Renal pelvis (tissue), 4 donors: ENCODE results near the gene RHOBTB3. TPM values are rescaled to one million over a fixed set of nuclear protein-coding genes. Genes with fewer than 3 reads are reported as not detected.

Experiments used
- DNase-seq: peaks from one replicate; pipeline ENCODE4 v3.0.0-alpha.2; 2013
- polyA plus RNA-seq, 3 donors: library from polyadenylated mRNA; unstranded; fragments of 120-200 nt; gene quantifications; one replicate each; pipeline ENCODE4 v1.2.1, GENCODE V29; 2013; ENCODE audit not compliant: insufficient read length in 3 of 3

The RHOBTB3 gene
- polyA plus RNA-seq, 3 donors = 61.3 to 80.2 (median 69.9) TPM

- no peak for DNase-seq
Measured at GRCh38 chr5:95760273-95761191, 29.4 kb downstream of the RHOBTB3 start.

- DNase-seq = no peak
Measured at GRCh38 chr5:95761771-95762651, 30.9 kb downstream of the RHOBTB3 start.

GRCh38 chr5:95762652-95763041 lies 31.5 kb downstream of the RHOBTB3 start:
- no peak for DNase-seq

GRCh38 chr5:95763941-95764340 lies 32.8 kb downstream of the RHOBTB3 start:
- no peak for DNase-seq

- no peak for DNase-seq
Measured at GRCh38 chr5:95768731-95769130, 37.6 kb downstream of the RHOBTB3 start.

GRCh38 chr5:95770830-95771708 lies 39.9 kb downstream of the RHOBTB3 start:
- no peak for DNase-seq

GRCh38 chr5:95771892-95772291 lies 40.8 kb downstream of the RHOBTB3 start:
- DNase-seq = no peak

GRCh38 chr5:95773335-95774059 lies 42.4 kb downstream of the RHOBTB3 start:
- DNase-seq = no peak

- DNase-seq = no peak
Measured at GRCh38 chr5:95777441-95777840, 46.3 kb downstream of the RHOBTB3 start.

- no peak for DNase-seq
Measured at GRCh38 chr5:95778713-95779436, 47.7 kb downstream of the RHOBTB3 start.

GRCh38 chr5:95779611-95780010 lies 48.5 kb downstream of the RHOBTB3 start:
- no peak for DNase-seq

GRCh38 chr5:95780597-95780996 lies 49.5 kb downstream of the RHOBTB3 start:
- no peak for DNase-seq

GRCh38 chr5:95781101-95781583 lies 50.0 kb downstream of the RHOBTB3 start:
- DNase-seq = peak; percentile 73

GRCh38 chr5:95782181-95782580 lies 51.0 kb downstream of the RHOBTB3 start:
- no peak for DNase-seq

- no peak for DNase-seq
Measured at GRCh38 chr5:95783661-95784060, 52.5 kb downstream of the RHOBTB3 start.

GRCh38 chr5:95784514-95785302 lies 53.6 kb downstream of the RHOBTB3 start:
- DNase-seq = no peak

GRCh38 chr5:95786821-95787418 lies 55.8 kb downstream of the RHOBTB3 start:
- no peak for DNase-seq

- DNase-seq = no peak
Measured at GRCh38 chr5:95788493-95788892, 57.4 kb downstream of the RHOBTB3 start.

GRCh38 chr5:95791751-95792150 lies 60.6 kb downstream of the RHOBTB3 start:
- DNase-seq = no peak
